ENCODE results near the gene TMEM145. TPM values are rescaled to one million over a fixed set of nuclear protein-coding genes. Genes with fewer than 3 reads are reported as not detected.
A peak's percentile ranks its signal among the peaks of the same experiment; 100 is the strongest.

The TMEM145 gene
- total RNA-seq, 4 donors from 2014 or later, result 0.69 TPM; not detected in 3

- Histone ChIP-seq H3K27me3 (no peaks in the 10 kb centered on the region), H3K4me1 (no peaks in the 10 kb centered on the region), H3K4me3 (no peak overlapping the region), H3K27ac (peak overlapping the region in 1 of 2 donors; percentile 6), H3K9me3 (no peaks in the 10 kb centered on the region), H3K36me3 (no peaks in the 10 kb centered on the region)
- intact Hi-C loops (cut with DNase I; ENCODE audit: low total_unique reads), result no loop called here
- DNase-seq, result peak; percentile 85 to 87
- peak; percentile 89 to 98 (median 92) for TF ChIP-seq CTCF (IDR thresholded peaks at IDR 0.05)
- TF ChIP-seq POLR2A (IDR thresholded peaks at IDR 0.05), result peak in 1 of 2 donors; percentile 8
Measured at GRCh38 chr19:42295831-42296525, 17.1 kb upstream of the TMEM145 start.

- no peaks in the 10 kb centered on the region for H3K4me1 ChIP-seq
- no peaks in the 10 kb centered on the region for H3K27me3 ChIP-seq
- no peak for DNase-seq
- intact Hi-C loops (cut with DNase I; ENCODE audit: low total_unique reads), result no loop called here
- H3K9me3 ChIP-seq, result no peaks in the 10 kb centered on the region
- no peaks in the 10 kb centered on the region for H3K36me3 ChIP-seq
- no peak for TF ChIP-seq POLR2A (IDR thresholded peaks at IDR 0.05)
- TF ChIP-seq CTCF (IDR thresholded peaks at IDR 0.05), result no peak
- H3K27ac ChIP-seq, result no peak overlapping the region
- H3K4me3 ChIP-seq, result no peak overlapping the region
Measured at GRCh38 chr19:42297039-42297438, 16.1 kb upstream of the TMEM145 start.

- intact Hi-C loops (cut with DNase I; ENCODE audit: low total_unique reads), result no loop called here
- Histone ChIP-seq H3K4me3 (peak within 1 kb of the TSS; percentile 48 to 53), H3K4me1 (peaks cover 0 to 3% of the 10 kb centered on the region in 2 donors), H3K27ac (peak within 1 kb of the TSS; percentile 51 to 55), H3K9me3 (no peaks in the 10 kb centered on the region), H3K27me3 (no peaks in the 10 kb centered on the region), H3K36me3 (no peaks in the 10 kb centered on the region)
- no peak for DNase-seq
- TF ChIP-seq POLR2A (IDR thresholded peaks at IDR 0.05), result no peak
- TF ChIP-seq CTCF (IDR thresholded peaks at IDR 0.05), result no peak
Measured at GRCh38 chr19:42301646-42302203, 11.4 kb upstream of the TMEM145 start, which contains the start of gene PRR19. PRR19 (plus strand) TSS chr19:42302132; CDS start chr19:42309585, 7,453 bp downstream.

- H3K4me3 ChIP-seq, result peak overlapping the region; percentile 48 to 53
- H3K36me3 ChIP-seq, result no peaks in the 10 kb centered on the region
- intact Hi-C loops (cut with DNase I; ENCODE audit: low total_unique reads), result no loop called here
- no peaks in the 10 kb centered on the region for H3K9me3 ChIP-seq
- peaks cover 0 to 3% of the 10 kb centered on the region in 2 donors for H3K4me1 ChIP-seq
- DNase-seq, result no peak
- TF ChIP-seq POLR2A (IDR thresholded peaks at IDR 0.05), result no peak
- TF ChIP-seq CTCF (IDR thresholded peaks at IDR 0.05), result no peak
- H3K27ac ChIP-seq, result peak overlapping the region in 1 of 2 donors; percentile 51
- no peaks in the 10 kb centered on the region for H3K27me3 ChIP-seq
Measured at GRCh38 chr19:42303101-42303464, 10.0 kb upstream of the TMEM145 start.

- no peak for TF ChIP-seq POLR2A (IDR thresholded peaks at IDR 0.05)
- no peak for TF ChIP-seq CTCF (IDR thresholded peaks at IDR 0.05)
- no peaks in the 10 kb centered on the region for H3K27me3 ChIP-seq
- no peaks in the 10 kb centered on the region for H3K9me3 ChIP-seq
- no peak overlapping the region for H3K4me3 ChIP-seq
- H3K36me3 ChIP-seq, result no peaks in the 10 kb centered on the region
- intact Hi-C loops (cut with DNase I; ENCODE audit: low total_unique reads), result no loop called here
- peaks cover 0 to 3% of the 10 kb centered on the region in 2 donors for H3K4me1 ChIP-seq
- no peak for DNase-seq
- no peak overlapping the region for H3K27ac ChIP-seq
Measured at GRCh38 chr19:42303876-42304275, 9.2 kb upstream of the TMEM145 start.

Measured in uterus (tissue), 4 donors.